Activated naive CD8-positive, alpha-beta T cell treated with anti-CD3 and anti-CD28 coated beads for 36 hours (primary cell): ENCODE data around the gene VIT. TPM values are rescaled to one million over a fixed set of nuclear protein-coding genes. Genes with fewer than 3 reads are reported as not detected.
A peak's percentile ranks its signal among the peaks of the same experiment; 100 is the strongest.

Experiments
- DNase-seq: peaks from one replicate; pipeline ENCODE4 v3.0.0; 2021
- H3K27ac Mint-ChIP-seq: one replicate; pipeline ENCODE4 v1.8.0; 2022; ENCODE audit warnings: mild to moderate bottlenecking, moderate library complexity, mixed read lengths
- H3K27me3 Mint-ChIP-seq: one replicate; pipeline ENCODE4 v1.8.0; 2022; ENCODE audit warnings: mild to moderate bottlenecking, mixed read lengths
- H3K36me3 Mint-ChIP-seq: one replicate; pipeline ENCODE4 v1.8.0; 2021; ENCODE audit warnings: mild to moderate bottlenecking, mixed read lengths
- H3K4me1 Mint-ChIP-seq: one replicate; pipeline ENCODE4 v1.8.0; 2021; ENCODE audit warnings: mixed read lengths
- H3K4me3 Mint-ChIP-seq: one replicate; pipeline ENCODE4 v1.8.0; 2022; ENCODE audit warnings: mild to moderate bottlenecking, moderate library complexity, mixed read lengths
- H3K9me3 Mint-ChIP-seq: one replicate; pipeline ENCODE4 v1.8.0; 2022; ENCODE audit warnings: mixed read lengths
- total RNA-seq, 2 experiments: library from RNA; stranded (reverse); gene quantifications; one replicate each; pipeline ENCODE4 v1.2.3, GENCODE V29; 2021

VIT gene
- total RNA-seq, 2 experiments from 2014 or later: not detected

GRCh38 chr2:36750101-36750500 is 53.6 kb downstream of the VIT start:
- H3K4me1 Mint-ChIP-seq: no peaks in the 10 kb centered on the region
- H3K9me3 Mint-ChIP-seq: no peaks in the 10 kb centered on the region
- DNase-seq: no peak
- peaks cover 52% of the 10 kb centered on the region for H3K27me3 Mint-ChIP-seq
- H3K4me3 Mint-ChIP-seq: no peak overlapping the region
- H3K36me3 Mint-ChIP-seq: no peaks in the 10 kb centered on the region
- H3K27ac Mint-ChIP-seq: no peak overlapping the region

- H3K36me3 Mint-ChIP-seq: no peaks in the 10 kb centered on the region
- H3K27me3 Mint-ChIP-seq: peaks cover 23% of the 10 kb centered on the region
- H3K27ac Mint-ChIP-seq: no peak overlapping the region
- H3K4me3 Mint-ChIP-seq: no peak overlapping the region
- no peaks in the 10 kb centered on the region for H3K4me1 Mint-ChIP-seq
- no peaks in the 10 kb centered on the region for H3K9me3 Mint-ChIP-seq
- DNase-seq: no peak
Measured at GRCh38 chr2:36753706-36754221, 57.3 kb downstream of the VIT start.

- DNase-seq: no peak
- no peak overlapping the region for H3K27ac Mint-ChIP-seq
- H3K9me3 Mint-ChIP-seq: no peaks in the 10 kb centered on the region
- H3K4me1 Mint-ChIP-seq: no peaks in the 10 kb centered on the region
- H3K27me3 Mint-ChIP-seq: peaks cover 16% of the 10 kb centered on the region
- H3K4me3 Mint-ChIP-seq: no peak overlapping the region
- H3K36me3 Mint-ChIP-seq: no peaks in the 10 kb centered on the region
Measured at GRCh38 chr2:36754578-36754977, 58.1 kb downstream of the VIT start.

- DNase-seq: no peak
- H3K27ac Mint-ChIP-seq: no peak overlapping the region
- H3K4me3 Mint-ChIP-seq: no peak overlapping the region
- H3K36me3 Mint-ChIP-seq: no peaks in the 10 kb centered on the region
- H3K27me3 Mint-ChIP-seq: peaks cover 7% of the 10 kb centered on the region
- no peaks in the 10 kb centered on the region for H3K9me3 Mint-ChIP-seq
- no peaks in the 10 kb centered on the region for H3K4me1 Mint-ChIP-seq
Measured at GRCh38 chr2:36756438-36756837, 59.9 kb downstream of the VIT start.

- Mint-ChIP-seq H3K4me3 (no peak overlapping the region), H3K27ac (no peak overlapping the region), H3K4me1 (no peaks in the 10 kb centered on the region), H3K9me3 (no peaks in the 10 kb centered on the region), H3K27me3 (peaks cover 4% of the 10 kb centered on the region), H3K36me3 (no peaks in the 10 kb centered on the region)
- no peak for DNase-seq
Measured at GRCh38 chr2:36762764-36763490, 66.4 kb downstream of the VIT start.

GRCh38 chr2:36769106-36769505 is 72.6 kb downstream of the VIT start:
- Mint-ChIP-seq H3K4me3 (no peak overlapping the region), H3K36me3 (no peaks in the 10 kb centered on the region), H3K4me1 (no peaks in the 10 kb centered on the region), H3K27me3 (no peaks in the 10 kb centered on the region), H3K9me3 (no peaks in the 10 kb centered on the region), H3K27ac (no peak overlapping the region)
- DNase-seq: no peak

GRCh38 chr2:36770542-36771287 is 74.2 kb downstream of the VIT start:
- Mint-ChIP-seq H3K27me3 (no peaks in the 10 kb centered on the region), H3K27ac (no peak overlapping the region), H3K4me3 (no peak overlapping the region), H3K36me3 (no peaks in the 10 kb centered on the region), H3K4me1 (no peaks in the 10 kb centered on the region), H3K9me3 (no peaks in the 10 kb centered on the region)
- peak; percentile 57 for DNase-seq

- Mint-ChIP-seq H3K36me3 (no peaks in the 10 kb centered on the region), H3K27me3 (no peaks in the 10 kb centered on the region), H3K4me3 (no peak overlapping the region), H3K9me3 (no peaks in the 10 kb centered on the region), H3K27ac (no peak overlapping the region), H3K4me1 (no peaks in the 10 kb centered on the region)
- no peak for DNase-seq
Measured at GRCh38 chr2:36771671-36772070, 75.2 kb downstream of the VIT start.

- H3K4me1 Mint-ChIP-seq: no peaks in the 10 kb centered on the region
- DNase-seq: no peak
- no peaks in the 10 kb centered on the region for H3K9me3 Mint-ChIP-seq
- H3K36me3 Mint-ChIP-seq: no peaks in the 10 kb centered on the region
- H3K27ac Mint-ChIP-seq: no peak overlapping the region
- no peak overlapping the region for H3K4me3 Mint-ChIP-seq
- no peaks in the 10 kb centered on the region for H3K27me3 Mint-ChIP-seq
Measured at GRCh38 chr2:36773947-36774346, 77.4 kb downstream of the VIT start.

- Mint-ChIP-seq H3K27me3 (no peaks in the 10 kb centered on the region), H3K27ac (no peak overlapping the region), H3K36me3 (no peaks in the 10 kb centered on the region), H3K9me3 (no peaks in the 10 kb centered on the region), H3K4me1 (no peaks in the 10 kb centered on the region), H3K4me3 (no peak overlapping the region)
- no peak for DNase-seq
Measured at GRCh38 chr2:36775261-36775660, 78.8 kb downstream of the VIT start.

GRCh38 chr2:36775806-36776205 is 79.3 kb downstream of the VIT start:
- Mint-ChIP-seq H3K4me3 (no peak overlapping the region), H3K9me3 (no peaks in the 10 kb centered on the region), H3K27ac (no peak overlapping the region), H3K27me3 (no peaks in the 10 kb centered on the region), H3K4me1 (no peaks in the 10 kb centered on the region), H3K36me3 (no peaks in the 10 kb centered on the region)
- DNase-seq: no peak

- Mint-ChIP-seq H3K27ac (no peak overlapping the region), H3K4me1 (no peaks in the 10 kb centered on the region), H3K27me3 (peaks cover 9% of the 10 kb centered on the region), H3K36me3 (no peaks in the 10 kb centered on the region), H3K4me3 (no peak overlapping the region), H3K9me3 (no peaks in the 10 kb centered on the region)
- DNase-seq: no peak
Measured at GRCh38 chr2:36777272-36777671, 80.8 kb downstream of the VIT start.

GRCh38 chr2:36777788-36778187 is 81.3 kb downstream of the VIT start:
- H3K4me3 Mint-ChIP-seq: no peak overlapping the region
- H3K27me3 Mint-ChIP-seq: peaks cover 14% of the 10 kb centered on the region
- H3K36me3 Mint-ChIP-seq: no peaks in the 10 kb centered on the region
- H3K9me3 Mint-ChIP-seq: no peaks in the 10 kb centered on the region
- H3K27ac Mint-ChIP-seq: no peak overlapping the region
- DNase-seq: no peak
- H3K4me1 Mint-ChIP-seq: no peaks in the 10 kb centered on the region

- Mint-ChIP-seq H3K36me3 (no peaks in the 10 kb centered on the region), H3K9me3 (no peaks in the 10 kb centered on the region), H3K4me1 (no peaks in the 10 kb centered on the region), H3K4me3 (no peak overlapping the region), H3K27me3 (peaks cover 19% of the 10 kb centered on the region), H3K27ac (no peak overlapping the region)
- no peak for DNase-seq
Measured at GRCh38 chr2:36779462-36779861, 83.0 kb downstream of the VIT start.

- no peak overlapping the region for H3K27ac Mint-ChIP-seq
- DNase-seq: no peak
Measured at GRCh38 chr2:36780231-36780839, 83.8 kb downstream of the VIT start.

More at GRCh38 chr2:36780231-36780839, 83.8 kb downstream of the VIT start:
- Mint-ChIP-seq H3K27me3 (peaks cover 19% of the 10 kb centered on the region), H3K4me1 (peaks cover 4% of the 10 kb centered on the region), H3K9me3 (no peaks in the 10 kb centered on the region), H3K4me3 (no peak overlapping the region), H3K36me3 (no peaks in the 10 kb centered on the region)
